Measurements from ENCODE around the gene EEF2.
"Not testable (repeated sequence)": the region's sequence is repeated elsewhere in the genome, so short reads cannot be mapped to it uniquely, and the experiment has no call there.

EEF2 gene

DNA sequence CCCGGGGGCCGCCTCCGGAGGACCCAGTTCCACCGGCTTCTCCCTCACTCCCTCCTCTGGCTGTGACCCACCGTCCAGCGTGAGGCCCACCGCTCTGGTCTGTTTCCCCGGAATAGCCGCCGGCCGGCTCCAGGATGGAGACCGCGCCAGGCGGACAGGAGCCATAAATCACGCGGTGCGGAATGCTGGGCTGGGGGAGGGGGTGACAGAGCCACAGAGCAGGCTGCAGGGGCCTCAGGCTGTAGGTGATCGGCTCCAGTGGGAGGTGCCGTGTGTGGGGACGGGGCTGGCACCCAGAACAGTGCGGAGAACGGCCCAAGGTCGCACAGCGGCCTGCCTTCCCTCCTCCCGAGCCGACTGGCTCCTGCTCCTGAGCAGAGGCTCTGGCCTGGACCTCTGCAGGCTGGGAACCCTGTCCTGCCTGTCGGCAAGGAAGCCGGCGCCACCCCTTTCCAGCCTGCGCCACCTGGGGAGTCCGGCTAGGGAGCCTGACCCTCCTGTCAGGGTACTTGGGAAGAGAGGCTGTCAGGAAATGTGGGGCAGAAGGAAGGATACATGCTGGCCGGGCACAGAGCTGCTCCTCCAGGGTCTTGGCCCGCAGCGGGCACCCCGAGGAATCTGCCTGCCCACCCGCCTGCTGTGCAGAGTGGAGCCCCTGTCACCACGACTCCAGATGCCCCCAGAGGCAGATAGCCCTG is 30.6 kb upstream of the EEF2 start:
- DNase-seq (ENCODE audit: extremely low spot score, insufficient read length, low read depth), result no peak
- no peak for FAIRE-seq

DNA sequence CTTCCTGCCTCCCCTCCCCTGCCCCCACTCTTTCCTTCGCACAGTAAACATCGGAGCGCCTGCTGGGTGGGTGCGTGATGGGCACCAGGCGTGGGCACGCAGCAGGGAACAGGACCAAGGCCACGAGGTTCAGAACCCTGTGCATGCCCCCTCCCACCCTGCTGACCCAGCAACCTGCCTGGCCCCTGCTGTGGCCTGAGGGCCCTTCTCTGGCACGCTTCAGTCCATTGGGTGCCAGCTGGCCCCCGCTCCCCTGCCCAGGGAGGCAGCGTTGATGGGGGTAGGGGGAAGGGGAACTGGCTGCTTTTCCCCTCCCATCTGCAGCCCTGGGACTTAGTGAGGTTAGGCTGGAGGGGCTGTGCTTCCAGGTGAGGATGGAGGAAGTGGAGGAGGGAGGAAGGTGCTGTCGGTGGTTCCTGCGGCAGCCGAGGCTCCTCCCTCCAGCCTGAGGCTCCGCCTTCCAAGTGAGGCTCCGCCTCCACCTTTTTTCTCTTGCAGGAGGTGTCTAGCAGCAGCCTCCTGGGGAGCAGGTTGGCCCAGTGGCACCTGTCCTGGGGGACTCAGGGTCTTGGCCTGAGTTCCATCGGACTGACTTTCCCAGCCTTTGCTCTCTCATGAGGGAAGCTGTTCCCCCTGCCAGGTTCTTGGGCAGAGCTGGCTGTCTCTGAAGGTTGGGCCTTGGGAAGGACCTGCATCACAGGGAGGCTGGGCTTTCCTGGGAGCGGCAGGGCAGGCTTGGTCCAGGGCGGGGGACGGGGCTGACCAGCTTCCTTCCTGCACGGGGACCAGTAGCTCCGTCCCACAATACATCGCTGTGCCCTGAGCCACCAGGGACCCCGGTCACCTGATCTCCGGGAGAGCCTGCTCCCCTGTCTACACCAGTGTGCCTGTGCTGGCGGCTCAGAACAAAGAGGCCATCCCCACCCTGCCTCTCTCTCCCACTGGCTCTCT is 29.6 kb upstream of the EEF2 start:
- DNase-seq (ENCODE audit: extremely low spot score, insufficient read length, low read depth), result no peak
- FAIRE-seq, result peak; percentile 50

DNA sequence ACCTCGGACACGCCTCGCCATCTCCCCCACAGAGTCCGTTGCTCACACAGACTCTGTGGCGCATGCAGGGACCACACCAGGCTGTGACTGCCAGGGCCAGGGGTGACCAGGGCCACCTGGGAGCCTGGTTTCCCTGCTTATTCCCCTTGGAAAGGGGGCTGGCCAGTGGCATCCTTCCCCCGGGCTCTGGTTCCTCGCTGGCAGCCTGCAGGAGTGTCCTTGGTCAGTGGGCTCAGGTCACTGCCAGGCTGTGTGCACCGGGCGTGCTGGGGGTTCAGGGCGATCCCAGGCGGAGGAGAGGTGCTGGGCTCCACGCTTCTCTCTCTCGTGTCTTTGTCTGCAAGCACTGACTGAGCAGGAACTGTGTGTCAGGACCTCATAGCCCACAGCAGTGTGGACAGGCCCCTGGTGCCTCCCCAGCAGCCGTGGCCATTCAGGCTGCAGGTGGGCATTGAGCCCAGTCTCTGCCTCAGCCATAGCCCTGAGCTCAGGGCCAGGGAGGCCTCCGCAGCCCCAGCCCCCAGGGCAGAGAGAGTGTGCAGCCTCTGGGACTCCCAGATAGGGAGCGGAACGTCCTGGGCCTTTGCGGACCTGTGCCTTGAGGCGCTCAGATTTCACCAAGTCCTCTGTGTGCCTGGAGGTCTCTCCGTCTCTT is 28.8 kb upstream of the EEF2 start:
- DNase-seq (ENCODE audit: extremely low spot score, insufficient read length, low read depth) (no peak), FAIRE-seq (no peak)

DNA sequence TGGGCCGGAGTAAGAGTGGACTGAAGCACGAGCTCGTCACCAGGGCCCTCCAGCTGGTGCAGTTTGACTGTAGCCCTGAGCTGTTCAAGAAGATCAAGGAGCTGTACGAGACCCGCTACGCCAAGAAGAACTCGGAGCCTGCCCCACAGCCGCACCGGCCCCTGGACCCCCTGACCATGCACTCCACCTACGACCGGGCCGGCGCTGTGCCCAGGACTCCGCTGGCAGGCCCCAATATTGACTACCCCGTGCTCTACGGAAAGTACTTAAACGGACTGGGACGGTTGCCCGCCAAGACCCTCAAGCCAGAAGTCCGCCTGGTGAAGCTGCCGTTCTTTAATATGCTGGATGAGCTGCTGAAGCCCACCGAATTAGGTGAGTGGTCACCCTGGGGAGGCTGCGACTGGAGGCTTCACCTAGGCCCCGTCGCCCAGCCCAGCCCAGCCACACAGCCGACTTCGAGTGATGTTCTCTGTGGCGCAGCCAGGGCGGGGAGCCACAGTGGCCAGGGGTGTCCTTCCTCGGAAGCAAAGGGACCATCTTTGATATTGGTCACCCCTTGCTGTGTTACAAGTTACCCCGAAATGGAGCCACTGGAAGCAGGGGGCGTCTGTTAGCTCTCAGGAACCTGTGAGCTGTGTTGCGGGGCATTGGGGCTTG is 27.8 kb upstream of the EEF2 start:
- no peak for DNase-seq (ENCODE audit: extremely low spot score, insufficient read length, low read depth)
- no peak for FAIRE-seq

DNA sequence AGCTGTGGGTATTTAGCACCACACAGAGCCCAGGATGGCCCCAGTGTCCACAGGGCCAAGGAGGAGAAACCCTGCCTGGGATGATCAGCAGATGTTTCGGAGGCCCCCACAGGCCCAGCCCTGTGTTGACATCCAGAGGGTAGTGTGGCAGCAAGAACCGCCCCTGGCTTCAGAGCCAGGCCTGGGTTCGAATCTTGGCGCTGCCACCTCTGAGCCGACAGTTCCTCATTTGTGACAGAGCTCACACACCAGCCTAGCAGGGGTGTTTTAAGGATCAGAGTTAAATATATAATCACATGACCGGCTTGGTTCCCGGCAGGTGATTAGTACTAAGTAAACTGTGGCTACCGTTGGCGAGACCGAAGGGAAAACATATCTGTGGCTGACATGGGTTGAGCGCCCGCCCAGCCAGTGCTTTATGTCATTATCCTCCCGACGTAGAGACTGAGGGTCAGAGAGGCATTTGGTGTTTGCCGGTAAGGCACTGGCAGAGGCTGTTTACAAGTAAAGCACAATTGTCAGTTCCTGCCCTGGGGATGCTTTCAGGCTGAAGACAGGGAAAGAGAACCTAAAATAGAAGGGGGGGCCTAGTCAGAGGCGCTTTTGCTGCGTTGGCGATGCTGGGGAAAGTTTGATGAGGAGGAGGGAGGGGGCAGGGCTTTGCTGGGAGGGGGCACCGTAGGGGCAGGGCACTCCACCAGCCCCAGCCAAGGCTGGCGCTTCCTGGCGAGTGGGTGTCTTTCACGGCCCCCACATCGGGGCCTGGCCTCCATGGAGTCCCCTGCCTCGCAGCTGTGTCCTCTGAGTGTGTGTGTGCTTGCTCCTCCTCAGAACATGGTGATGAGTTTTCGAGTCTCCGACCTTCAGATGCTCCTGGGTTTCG is 27.1 kb upstream of the EEF2 start:
- FAIRE-seq (no peak), DNase-seq (ENCODE audit: extremely low spot score, insufficient read length, low read depth) (no peak)

DNA sequence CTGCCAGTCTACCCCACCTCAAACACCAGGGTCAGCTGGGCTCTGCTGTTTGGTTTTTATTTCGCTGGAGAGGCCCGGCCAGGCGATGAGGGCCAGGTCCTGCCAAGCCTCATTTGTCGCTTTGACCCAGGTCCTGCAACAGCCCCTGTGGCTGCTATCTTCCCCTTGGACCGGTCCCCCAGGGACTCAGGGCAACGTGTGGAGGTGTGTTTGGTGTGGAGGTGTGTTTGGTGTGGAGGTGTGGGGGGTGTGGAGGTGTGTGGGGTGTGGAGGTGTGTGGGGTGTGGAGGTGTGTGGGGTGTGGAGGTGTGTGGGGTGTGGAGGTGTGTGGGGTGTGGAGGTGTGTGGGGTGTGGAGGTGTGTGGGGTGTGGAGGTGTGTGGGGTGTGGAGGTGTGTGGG is 26.2 kb upstream of the EEF2 start:
- DNase-seq (ENCODE audit: extremely low spot score, insufficient read length, low read depth); FAIRE-seq: not testable (repeated sequence)

DNA sequence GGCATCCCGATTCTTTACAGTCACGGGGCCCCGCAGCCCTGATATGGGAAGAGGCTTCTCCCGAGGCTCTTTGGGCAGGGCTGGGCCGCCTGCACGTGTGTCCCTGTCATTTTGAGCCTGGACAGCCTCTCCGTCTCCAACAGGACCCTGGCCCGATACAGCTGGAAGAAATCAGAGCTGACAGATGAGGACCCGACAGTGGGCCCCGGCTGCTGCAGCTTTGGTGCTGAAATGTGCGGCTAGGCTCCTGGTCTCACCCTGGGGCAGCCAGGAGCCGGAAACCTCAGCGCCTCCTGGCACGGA is 25.5 kb upstream of the EEF2 start:
- no peak for FAIRE-seq

DNA sequence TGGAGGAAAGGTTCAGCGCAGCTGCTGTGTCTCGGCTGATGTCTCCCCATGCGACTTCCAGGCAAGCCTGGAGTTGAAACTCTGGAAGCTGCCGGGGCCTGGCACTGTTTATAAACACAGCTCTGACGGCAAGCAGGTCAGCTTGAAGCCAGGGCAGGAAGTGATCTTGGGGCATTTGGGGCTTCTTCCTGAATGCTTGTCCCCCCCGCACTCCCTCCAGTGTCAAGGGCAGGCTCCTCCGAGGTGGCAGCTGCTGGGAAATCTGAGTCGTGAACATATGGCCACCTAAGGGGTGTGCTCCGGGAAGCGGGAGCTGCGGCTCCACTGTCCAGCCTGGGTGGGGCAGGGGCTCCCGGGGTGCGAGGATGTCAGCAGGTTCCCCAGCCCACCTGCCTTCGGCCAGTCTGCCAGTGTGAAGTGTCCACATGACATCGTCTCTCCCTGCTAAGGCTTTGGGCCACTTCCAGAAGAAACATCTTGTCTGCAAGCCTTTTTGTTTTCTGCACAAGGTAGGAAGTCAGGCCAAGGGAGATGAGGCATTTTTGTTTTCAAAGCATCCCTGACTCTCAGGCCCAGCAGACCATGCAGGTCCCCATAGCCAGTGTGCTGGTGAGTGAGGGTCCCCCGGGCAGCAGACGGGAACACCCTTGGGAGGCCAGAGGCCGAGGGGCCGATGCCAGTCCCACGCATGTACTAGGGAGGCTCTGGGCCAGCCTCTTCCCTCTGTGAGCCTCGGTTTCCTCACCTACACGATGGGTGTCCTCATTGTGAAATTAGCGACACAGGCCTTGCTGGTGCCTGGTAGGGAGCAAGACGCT is 24.9 kb upstream of the EEF2 start:
- FAIRE-seq (no peak), DNase-seq (ENCODE audit: extremely low spot score, insufficient read length, low read depth) (no peak)

More for the DNA sequence above, 25.5 kb upstream of the EEF2 start:
- no peak for DNase-seq (ENCODE audit: extremely low spot score, insufficient read length, low read depth)

DNA sequence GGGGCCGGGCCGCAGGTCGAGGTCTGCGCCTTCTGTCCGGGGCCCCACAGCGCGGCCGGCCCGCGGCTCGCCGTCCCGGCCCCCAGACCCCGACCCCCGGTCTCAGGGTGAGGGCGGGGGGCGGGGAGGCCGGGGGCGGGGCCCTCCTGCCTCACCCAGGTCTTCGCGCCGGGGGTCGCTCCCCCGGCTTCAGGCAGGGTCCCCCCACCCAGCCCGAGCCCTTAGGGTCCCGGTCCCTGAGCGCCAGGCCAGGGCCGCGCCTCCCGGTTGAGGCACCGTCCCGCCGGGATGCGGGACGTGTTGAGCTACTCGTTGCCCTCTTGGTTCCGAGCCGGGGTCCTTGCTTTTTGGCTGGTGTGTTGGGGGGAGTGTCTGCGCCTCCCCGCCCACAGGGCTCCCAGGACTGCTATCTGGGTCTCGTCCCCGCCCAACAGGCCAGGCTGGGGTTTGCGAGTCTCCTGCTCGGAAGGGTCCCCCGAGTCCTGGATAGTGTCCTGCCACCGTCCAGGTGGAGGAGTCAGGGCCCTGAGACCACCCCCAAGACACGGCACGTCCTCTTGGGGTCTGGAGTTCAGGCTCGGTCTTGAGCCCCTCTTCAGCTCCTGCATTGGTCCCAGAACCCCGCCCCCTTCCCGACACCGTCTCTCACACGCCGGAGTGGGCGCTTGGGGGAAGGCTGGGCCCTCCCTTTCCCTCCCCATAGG is 22.7 kb upstream of the EEF2 start:
- FAIRE-seq (no peak), DNase-seq (ENCODE audit: extremely low spot score, insufficient read length, low read depth) (no peak)

DNA sequence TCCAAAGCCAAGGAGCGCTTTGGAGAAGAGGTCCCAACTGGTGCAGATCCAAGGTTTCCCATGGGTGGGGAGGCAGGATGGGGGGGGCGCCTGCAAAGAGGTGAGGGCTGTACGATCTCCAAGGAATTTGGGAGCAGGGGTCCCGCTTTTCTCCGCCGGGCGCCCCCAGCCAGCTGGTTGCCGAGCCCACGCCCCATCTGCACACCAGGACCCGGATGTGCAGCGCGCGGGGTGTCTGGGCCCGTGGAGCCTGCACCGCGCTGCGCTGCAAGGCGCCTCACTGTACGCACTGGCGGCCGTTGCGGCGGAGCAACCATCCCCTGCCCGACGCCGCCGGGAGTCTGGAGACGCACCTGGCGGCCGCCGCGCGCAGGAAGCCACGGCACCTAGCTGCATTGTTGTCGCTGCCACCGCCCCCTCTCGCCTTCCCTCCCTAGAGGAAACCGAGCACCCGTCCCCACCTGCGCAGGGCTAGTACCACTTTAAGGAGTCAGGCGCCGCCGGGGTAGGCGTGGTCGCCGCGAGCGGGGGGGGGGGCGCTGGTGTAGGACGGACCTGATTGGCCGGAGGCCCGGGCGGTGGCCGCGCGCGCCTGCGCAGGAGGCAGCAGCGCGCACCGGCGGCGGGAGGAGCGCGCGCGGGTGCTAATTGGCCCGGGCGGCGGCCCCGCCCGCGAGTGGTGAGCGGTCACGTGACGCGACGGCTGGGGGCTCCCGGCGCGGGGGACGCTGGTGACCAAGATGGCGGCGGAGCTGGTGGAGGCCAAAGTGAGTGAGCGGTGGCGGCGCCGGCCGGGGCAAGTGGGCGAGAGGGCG is 22.0 kb upstream of the EEF2 start, which contains the start of gene PIAS4:
Gene PIAS4, plus strand, starts transcription at position 716 of the 815 bp plus-strand sequence. Its CDS starts 25 bp downstream, at position 741.
- peak; percentile 95 for FAIRE-seq
- DNase-seq (ENCODE audit: extremely low spot score, insufficient read length, low read depth), result peak; percentile 100

DNA sequence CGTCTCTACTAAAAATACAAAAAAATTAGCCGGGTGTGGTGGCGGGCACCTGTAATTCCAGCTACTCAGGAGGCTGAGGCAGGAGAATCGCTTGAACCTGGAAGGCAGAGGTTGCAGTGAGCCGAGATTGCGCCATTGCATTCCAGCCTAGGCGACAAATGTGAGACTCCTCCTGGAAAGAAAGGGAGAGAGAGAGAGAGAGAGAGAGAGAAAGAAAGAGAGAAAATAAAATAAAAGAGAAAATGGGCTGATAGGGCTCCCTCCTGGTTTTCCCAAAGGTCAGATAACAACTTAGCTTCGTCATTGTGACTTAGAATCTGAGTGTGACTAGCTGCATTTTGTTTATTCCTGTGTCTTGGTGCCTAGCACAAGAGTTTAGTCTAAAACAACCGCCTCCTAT is 20.2 kb upstream of the EEF2 start:
- FAIRE-seq; DNase-seq (ENCODE audit: extremely low spot score, insufficient read length, low read depth): not testable (repeated sequence)

DNA sequence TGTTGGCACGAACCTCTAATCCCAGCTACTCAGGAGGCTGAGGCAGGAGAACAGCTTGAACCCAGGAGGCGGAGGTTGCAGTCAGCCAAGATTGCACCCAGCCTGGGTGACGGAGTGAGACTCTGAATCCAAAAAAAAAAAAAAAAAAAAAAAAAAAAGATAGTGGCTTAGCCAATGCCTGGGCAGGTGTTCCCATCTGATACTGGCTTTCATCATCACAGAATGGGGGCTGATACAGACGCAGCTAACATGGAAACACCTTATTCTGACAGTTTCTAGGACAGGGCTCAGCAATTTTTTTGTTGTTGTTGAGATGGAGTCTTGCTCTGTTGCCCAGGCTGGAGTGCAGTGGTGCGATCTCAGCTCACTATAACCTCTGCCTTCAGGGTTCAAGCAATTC is 15.5 kb upstream of the EEF2 start:
- not testable (repeated sequence) for FAIRE-seq; DNase-seq (ENCODE audit: extremely low spot score, insufficient read length, low read depth)

DNA sequence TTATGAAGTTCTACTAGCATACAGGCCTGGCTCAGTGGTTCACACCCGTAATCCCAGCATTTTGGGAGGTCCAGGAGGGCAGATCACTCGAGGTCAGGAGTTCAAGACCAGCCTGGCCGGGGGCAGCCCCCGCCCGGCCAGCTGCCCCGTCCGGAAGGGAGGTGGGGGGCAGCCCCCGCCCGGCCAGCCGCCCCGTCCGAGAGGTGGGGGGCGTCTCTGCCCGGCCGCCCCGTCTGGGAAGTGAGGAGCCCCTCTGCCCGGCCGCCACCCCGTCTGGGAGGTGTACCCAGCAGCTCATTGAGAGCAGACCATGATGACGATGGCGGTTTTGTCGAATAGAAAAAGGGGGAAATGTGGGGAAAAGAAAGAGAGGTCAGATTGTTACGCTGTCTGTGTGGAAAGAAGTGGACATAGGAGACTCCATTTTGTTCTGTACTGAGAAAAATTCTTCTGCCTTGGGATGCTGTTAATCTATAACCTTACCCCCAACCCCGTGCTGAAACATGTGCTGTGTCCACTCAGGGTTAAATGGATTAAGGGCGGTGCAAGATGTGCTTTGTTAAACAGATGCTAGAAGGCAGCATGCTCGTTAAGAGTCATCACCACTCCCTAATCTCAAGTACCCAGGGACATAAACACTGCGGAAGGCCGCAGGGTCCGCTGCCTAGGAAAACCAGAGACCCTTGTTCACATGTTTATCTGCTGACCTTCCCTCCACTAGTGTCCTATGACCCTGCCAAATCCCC is 13.6 kb upstream of the EEF2 start:
- DNase-seq (ENCODE audit: extremely low spot score, insufficient read length, low read depth); FAIRE-seq: not testable (repeated sequence)

DNA sequence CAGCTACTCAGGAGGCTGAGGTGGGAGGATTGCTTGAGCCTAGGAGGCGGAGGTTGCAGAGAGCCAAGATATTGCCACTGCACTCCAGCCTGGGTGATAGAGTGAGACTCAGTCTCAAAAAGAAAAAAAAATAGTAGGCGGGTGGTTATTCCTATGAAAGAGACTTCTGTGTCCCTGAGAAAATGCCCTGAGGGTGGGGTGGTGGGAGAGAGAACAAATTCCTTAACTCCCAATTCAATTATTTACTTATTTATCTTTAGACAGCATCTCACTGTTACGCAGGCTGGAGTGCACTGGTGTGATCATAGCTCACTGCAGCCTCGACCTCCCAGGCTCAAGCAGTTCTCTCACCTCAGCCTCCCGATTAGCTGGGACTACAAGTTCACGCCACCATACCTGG is 10.3 kb upstream of the EEF2 start:
- DNase-seq (ENCODE audit: extremely low spot score, insufficient read length, low read depth) (no peak), FAIRE-seq (no peak)

DNA sequence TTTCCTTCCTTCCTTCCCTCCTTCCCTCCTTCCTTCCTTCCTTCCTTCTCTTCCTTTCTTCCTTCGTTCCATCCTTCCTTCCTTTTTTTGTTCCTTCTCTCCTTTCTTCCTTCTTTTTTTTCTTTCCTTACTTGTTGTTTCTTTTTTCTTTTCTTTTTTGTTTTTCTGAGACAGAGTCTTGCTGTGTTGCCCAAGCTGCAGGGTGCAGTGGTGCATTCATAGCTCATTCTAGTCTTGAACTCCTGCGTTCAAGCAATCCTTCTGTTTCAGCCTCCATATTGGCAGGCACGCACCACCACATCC is 5.5 kb upstream of the EEF2 start:
- DNase-seq (ENCODE audit: extremely low spot score, insufficient read length, low read depth) (no peak), FAIRE-seq (no peak)

DNA sequence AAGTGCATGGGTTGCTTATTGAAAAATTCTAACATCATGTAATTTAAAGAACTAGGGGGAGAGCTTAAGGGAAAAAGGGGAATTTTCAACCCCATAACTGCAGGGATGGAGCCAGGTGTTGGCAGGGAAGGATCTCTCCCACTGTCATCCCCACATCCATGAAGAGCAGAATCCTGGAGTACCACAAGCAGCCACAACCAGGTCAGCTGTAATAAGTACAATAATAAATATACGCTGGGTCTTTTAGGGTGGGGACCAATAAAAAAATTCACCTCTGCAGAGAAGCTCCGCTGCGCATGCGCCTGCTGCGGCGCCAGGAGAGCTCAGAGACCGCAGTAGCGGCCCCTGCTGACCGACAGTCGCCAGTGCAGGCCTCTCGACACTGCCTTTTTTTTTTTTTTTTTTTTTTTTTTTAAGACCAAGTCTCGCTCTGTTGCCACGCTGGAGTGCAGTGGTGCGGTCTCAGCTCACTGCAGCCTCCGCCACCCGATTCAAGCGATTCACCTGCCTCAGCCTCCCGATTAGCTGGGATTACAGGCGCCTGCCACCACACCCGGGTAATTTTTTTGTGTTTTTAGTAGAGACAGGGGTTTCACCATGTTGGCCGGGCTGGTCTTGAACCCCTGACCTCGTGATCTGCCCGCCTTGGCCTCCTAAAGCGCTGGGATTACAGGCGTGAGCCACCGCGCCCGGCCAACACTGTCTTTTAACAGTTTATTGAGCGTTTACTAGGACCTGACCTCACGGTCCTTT is 2.5 kb upstream of the EEF2 start:
- DNase-seq (ENCODE audit: extremely low spot score, insufficient read length, low read depth) (peak; percentile 69), FAIRE-seq (peak; percentile 36)

Data from GM18507 (cell line).